HEK293 (cell line): ENCODE measurements around the gene NECAB3.

Source experiments
- HOXC10 ChIP-seq: sonication (generic); formaldehyde crosslinking; IDR thresholded peaks from 2 replicates; pipeline ENCODE4 v1.8.1; 2023; ENCODE audit warnings: mild to moderate bottlenecking, missing genetic modification reagents
- KLF1 ChIP-seq: fragments of 450-650 bp; formaldehyde crosslinking; IDR thresholded peaks from 2 replicates; pipeline ENCODE4 v1.5.1; 2016; ENCODE audit warnings: missing biosample characterization, missing genetic modification characterization
- MYNN ChIP-seq: fragments of 450-650 bp; formaldehyde crosslinking; IDR thresholded peaks from 2 replicates; pipeline ENCODE4 v1.5.1; 2016; ENCODE audit warnings: missing biosample characterization, missing genetic modification characterization, borderline replicate concordance
- OSR2 ChIP-seq: fragments of 450-650 bp; formaldehyde crosslinking; IDR thresholded peaks from 2 replicates; pipeline ENCODE4 v1.5.1; 2016; ENCODE audit warnings: missing biosample characterization, missing genetic modification characterization
- SCRT1 ChIP-seq: fragments of 450-650 bp; formaldehyde crosslinking; IDR thresholded peaks from 2 replicates; pipeline ENCODE4 v1.5.1; 2016; ENCODE audit warnings: missing biosample characterization, missing genetic modification characterization, borderline replicate concordance
- YY1 ChIP-seq: fragments of 450-650 bp; formaldehyde crosslinking; IDR thresholded peaks from 2 replicates; pipeline ENCODE4 v1.5.1; 2018; ENCODE audit warnings: missing biosample characterization, missing genetic modification characterization
- ZBTB20 ChIP-seq: fragments of 450-650 bp; formaldehyde crosslinking; IDR thresholded peaks from 2 replicates; pipeline ENCODE4 v1.5.1; 2016; ENCODE audit warnings: missing biosample characterization, missing genetic modification characterization
- ZBTB48 ChIP-seq: fragments of 450-650 bp; formaldehyde crosslinking; IDR thresholded peaks from 2 replicates; pipeline ENCODE4 v1.5.1; 2016; ENCODE audit warnings: missing biosample characterization, missing genetic modification characterization
- ZBTB8A ChIP-seq: fragments of 450-650 bp; formaldehyde crosslinking; IDR thresholded peaks from 2 replicates; pipeline ENCODE4 v1.5.1; 2016; ENCODE audit warnings: missing biosample characterization, missing genetic modification characterization
- ZNF132 ChIP-seq: fragments of 450-650 bp; formaldehyde crosslinking; IDR thresholded peaks from 2 replicates; pipeline ENCODE4 v1.5.1; 2017; ENCODE audit warnings: missing biosample characterization, missing genetic modification characterization, borderline replicate concordance
- ZNF146 ChIP-seq: fragments of 450-650 bp; formaldehyde crosslinking; IDR thresholded peaks from 2 replicates; pipeline ENCODE4 v1.5.1; 2016; ENCODE audit warnings: missing biosample characterization, missing genetic modification characterization
- ZNF302 ChIP-seq: fragments of 450-650 bp; formaldehyde crosslinking; IDR thresholded peaks from 2 replicates; pipeline ENCODE4 v1.5.1; 2016; ENCODE audit warnings: missing biosample characterization, missing genetic modification characterization, low read depth
- ZNF335 ChIP-seq: fragments of 450-650 bp; formaldehyde crosslinking; conservative IDR thresholded peaks from 2 replicates; pipeline ENCODE4 v1.5.1; 2016; ENCODE audit warnings: missing biosample characterization, missing genetic modification characterization
- ZNF366 ChIP-seq: fragments of 450-650 bp; formaldehyde crosslinking; conservative IDR thresholded peaks from 2 replicates; pipeline ENCODE4 v1.5.1; 2016; ENCODE audit warnings: missing biosample characterization, missing genetic modification characterization
- ZNF530 ChIP-seq: fragments of 450-650 bp; formaldehyde crosslinking; IDR thresholded peaks from 2 replicates; pipeline ENCODE4 v1.5.1; 2016; ENCODE audit warnings: low read depth, missing biosample characterization, missing genetic modification characterization
- ZNF548 ChIP-seq: fragments of 450-650 bp; formaldehyde crosslinking; IDR thresholded peaks from 2 replicates; pipeline ENCODE4 v1.5.1; 2016; ENCODE audit warnings: missing biosample characterization, missing genetic modification characterization
- ZNF610 ChIP-seq: fragments of 450-650 bp; formaldehyde crosslinking; IDR thresholded peaks from 2 replicates; pipeline ENCODE4 v1.5.1; 2016; ENCODE audit warnings: missing biosample characterization, missing genetic modification characterization, borderline replicate concordance
- ZNF623 ChIP-seq: fragments of 450-650 bp; formaldehyde crosslinking; IDR thresholded peaks from 2 replicates; pipeline ENCODE4 v1.5.1; 2016; ENCODE audit warnings: missing biosample characterization, missing genetic modification characterization
- ZNF629 ChIP-seq: fragments of 450-650 bp; formaldehyde crosslinking; IDR thresholded peaks from 2 replicates; pipeline ENCODE4 v1.5.1; 2017; ENCODE audit warnings: missing biosample characterization, missing genetic modification characterization
- TF ChIP-seq, protein P1 (sequence below): fragments of 450-650 bp; formaldehyde crosslinking; IDR thresholded peaks from 2 replicates; pipeline ENCODE4 v1.5.1; 2016; ENCODE audit warnings: missing biosample characterization, missing genetic modification characterization
- TF ChIP-seq, protein P2 (sequence below): fragments of 450-650 bp; formaldehyde crosslinking; IDR thresholded peaks from 2 replicates; pipeline ENCODE4 v1.5.1; 2017; ENCODE audit warnings: missing biosample characterization, missing genetic modification characterization
- TF ChIP-seq, protein P3 (sequence below): fragments of 450-650 bp; formaldehyde crosslinking; IDR thresholded peaks from 2 replicates; pipeline ENCODE4 v1.5.0; 2017; ENCODE audit warnings: missing biosample characterization, missing genetic modification characterization, borderline replicate concordance
- TF ChIP-seq, protein P4 (sequence below): fragments of 450-650 bp; formaldehyde crosslinking; IDR thresholded peaks from 2 replicates; pipeline ENCODE4 v1.5.1; 2016; ENCODE audit warnings: missing biosample characterization, missing genetic modification characterization
- TF ChIP-seq, protein P5 (sequence below): fragments of 450-650 bp; formaldehyde crosslinking; IDR thresholded peaks from 2 replicates; pipeline ENCODE4 v1.5.1; 2017; ENCODE audit warnings: missing biosample characterization, missing genetic modification characterization
- TF ChIP-seq, protein P6 (sequence below): fragments of 450-650 bp; formaldehyde crosslinking; IDR thresholded peaks from 2 replicates; pipeline ENCODE4 v1.5.1; 2017; ENCODE audit warnings: missing biosample characterization, missing genetic modification characterization
- TF ChIP-seq, protein P7 (sequence below): fragments of 450-650 bp; formaldehyde crosslinking; IDR thresholded peaks from 2 replicates; pipeline ENCODE4 v1.5.1; 2016; ENCODE audit warnings: missing biosample characterization, missing genetic modification characterization

Gene NECAB3

DNA sequence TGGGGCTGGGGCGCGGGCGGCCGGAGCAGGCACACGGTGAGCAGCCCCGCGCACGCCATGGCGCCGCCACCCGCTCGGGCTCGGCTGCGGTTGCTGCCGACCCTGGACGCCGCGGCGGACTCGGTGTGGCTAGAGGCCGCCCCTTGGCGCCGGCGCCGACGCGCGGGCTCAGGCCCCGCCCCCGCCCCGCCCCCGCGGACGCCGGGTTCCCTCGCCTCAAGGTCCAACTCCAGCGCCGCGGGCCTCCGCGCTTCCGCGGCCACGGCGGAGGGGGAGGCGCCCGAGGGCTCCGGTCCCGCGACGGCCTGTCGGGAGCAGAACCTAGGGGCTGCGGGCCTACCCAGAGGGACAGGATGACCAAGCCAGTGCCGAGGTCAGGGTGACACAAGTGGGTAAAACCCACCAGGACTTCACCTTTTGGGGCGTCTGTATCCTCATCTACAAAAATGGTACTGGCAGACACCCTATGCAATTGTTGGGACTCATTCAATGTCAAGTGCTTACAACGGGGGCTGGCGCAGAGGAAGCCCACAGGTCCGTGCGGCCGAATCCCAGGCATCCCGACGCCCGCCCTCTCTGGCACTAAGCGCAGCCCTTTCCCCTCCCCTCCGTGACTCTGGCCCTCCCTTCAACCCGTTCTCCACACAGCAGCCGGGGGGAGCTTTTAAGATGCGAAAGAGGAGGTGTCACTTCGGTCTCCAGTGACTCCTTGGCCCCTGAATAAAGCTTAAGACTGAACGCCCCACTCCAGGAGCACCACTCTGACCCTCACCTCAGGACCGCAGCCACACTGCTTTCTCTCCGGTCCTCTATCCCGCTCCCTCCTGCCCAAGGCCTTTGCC is at the start of gene NECAB3 (continued):
- TF ChIP-seq ZNF132 (tag by site-specific recombination) (no peak), ZBTB48 (tag by site-specific recombination) (peak; percentile 32; the same call in 1 of the 2 replicates), HOXC10 (no peak), KLF1 (tag by site-specific recombination) (0 out of 2 replicates have a peak, but pooled peaks have one; percentile 8), OSR2 (0 out of 2 replicates have a peak, but pooled peaks have one; percentile 11), ZNF610 (tag by site-specific recombination) (peak; percentile 35; the same call in 1 of the 2 replicates), ZNF530 (tag by site-specific recombination) (no peak), ZNF623 (tag by site-specific recombination) (no peak), ZNF335 (tag by site-specific recombination) (peak; percentile 97), ZBTB8A (tag by site-specific recombination) (peak; percentile 73), ZNF366 (peak; percentile 86), MYNN (tag by site-specific recombination) (no peak), ZNF146 (no peak), YY1 (peak; percentile 43; the same call in 1 of the 2 replicates), ZNF302 (no peak), ZNF629 (tag by site-specific recombination) (peak; percentile 24; the same call in 1 of the 2 replicates), SCRT1 (no peak), ZBTB20 (no peak), ZNF548 (tag by site-specific recombination) (no peak)
- TF ChIP-seq, protein P1, sequence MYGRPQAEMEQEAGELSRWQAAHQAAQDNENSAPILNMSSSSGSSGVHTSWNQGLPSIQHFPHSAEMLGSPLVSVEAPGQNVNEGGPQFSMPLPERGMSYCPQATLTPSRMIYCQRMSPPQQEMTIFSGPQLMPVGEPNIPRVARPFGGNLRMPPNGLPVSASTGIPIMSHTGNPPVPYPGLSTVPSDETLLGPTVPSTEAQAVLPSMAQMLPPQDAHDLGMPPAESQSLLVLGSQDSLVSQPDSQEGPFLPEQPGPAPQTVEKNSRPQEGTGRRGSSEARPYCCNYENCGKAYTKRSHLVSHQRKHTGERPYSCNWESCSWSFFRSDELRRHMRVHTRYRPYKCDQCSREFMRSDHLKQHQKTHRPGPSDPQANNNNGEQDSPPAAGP (tag by site-specific recombination), result 0 out of 2 replicates have a peak, but pooled peaks have one; percentile 53
- TF ChIP-seq, protein P2, sequence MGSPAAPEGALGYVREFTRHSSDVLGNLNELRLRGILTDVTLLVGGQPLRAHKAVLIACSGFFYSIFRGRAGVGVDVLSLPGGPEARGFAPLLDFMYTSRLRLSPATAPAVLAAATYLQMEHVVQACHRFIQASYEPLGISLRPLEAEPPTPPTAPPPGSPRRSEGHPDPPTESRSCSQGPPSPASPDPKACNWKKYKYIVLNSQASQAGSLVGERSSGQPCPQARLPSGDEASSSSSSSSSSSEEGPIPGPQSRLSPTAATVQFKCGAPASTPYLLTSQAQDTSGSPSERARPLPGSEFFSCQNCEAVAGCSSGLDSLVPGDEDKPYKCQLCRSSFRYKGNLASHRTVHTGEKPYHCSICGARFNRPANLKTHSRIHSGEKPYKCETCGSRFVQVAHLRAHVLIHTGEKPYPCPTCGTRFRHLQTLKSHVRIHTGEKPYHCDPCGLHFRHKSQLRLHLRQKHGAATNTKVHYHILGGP (tag by site-specific recombination), result no peak
- TF ChIP-seq, protein P3, sequence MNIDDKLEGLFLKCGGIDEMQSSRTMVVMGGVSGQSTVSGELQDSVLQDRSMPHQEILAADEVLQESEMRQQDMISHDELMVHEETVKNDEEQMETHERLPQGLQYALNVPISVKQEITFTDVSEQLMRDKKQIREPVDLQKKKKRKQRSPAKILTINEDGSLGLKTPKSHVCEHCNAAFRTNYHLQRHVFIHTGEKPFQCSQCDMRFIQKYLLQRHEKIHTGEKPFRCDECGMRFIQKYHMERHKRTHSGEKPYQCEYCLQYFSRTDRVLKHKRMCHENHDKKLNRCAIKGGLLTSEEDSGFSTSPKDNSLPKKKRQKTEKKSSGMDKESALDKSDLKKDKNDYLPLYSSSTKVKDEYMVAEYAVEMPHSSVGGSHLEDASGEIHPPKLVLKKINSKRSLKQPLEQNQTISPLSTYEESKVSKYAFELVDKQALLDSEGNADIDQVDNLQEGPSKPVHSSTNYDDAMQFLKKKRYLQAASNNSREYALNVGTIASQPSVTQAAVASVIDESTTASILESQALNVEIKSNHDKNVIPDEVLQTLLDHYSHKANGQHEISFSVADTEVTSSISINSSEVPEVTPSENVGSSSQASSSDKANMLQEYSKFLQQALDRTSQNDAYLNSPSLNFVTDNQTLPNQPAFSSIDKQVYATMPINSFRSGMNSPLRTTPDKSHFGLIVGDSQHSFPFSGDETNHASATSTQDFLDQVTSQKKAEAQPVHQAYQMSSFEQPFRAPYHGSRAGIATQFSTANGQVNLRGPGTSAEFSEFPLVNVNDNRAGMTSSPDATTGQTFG (tag by site-specific recombination), result no peak
- TF ChIP-seq, protein P4, sequence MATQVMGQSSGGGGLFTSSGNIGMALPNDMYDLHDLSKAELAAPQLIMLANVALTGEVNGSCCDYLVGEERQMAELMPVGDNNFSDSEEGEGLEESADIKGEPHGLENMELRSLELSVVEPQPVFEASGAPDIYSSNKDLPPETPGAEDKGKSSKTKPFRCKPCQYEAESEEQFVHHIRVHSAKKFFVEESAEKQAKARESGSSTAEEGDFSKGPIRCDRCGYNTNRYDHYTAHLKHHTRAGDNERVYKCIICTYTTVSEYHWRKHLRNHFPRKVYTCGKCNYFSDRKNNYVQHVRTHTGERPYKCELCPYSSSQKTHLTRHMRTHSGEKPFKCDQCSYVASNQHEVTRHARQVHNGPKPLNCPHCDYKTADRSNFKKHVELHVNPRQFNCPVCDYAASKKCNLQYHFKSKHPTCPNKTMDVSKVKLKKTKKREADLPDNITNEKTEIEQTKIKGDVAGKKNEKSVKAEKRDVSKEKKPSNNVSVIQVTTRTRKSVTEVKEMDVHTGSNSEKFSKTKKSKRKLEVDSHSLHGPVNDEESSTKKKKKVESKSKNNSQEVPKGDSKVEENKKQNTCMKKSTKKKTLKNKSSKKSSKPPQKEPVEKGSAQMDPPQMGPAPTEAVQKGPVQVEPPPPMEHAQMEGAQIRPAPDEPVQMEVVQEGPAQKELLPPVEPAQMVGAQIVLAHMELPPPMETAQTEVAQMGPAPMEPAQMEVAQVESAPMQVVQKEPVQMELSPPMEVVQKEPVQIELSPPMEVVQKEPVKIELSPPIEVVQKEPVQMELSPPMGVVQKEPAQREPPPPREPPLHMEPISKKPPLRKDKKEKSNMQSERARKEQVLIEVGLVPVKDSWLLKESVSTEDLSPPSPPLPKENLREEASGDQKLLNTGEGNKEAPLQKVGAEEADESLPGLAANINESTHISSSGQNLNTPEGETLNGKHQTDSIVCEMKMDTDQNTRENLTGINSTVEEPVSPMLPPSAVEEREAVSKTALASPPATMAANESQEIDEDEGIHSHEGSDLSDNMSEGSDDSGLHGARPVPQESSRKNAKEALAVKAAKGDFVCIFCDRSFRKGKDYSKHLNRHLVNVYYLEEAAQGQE (tag by site-specific recombination), result no peak
- TF ChIP-seq, protein P5, sequence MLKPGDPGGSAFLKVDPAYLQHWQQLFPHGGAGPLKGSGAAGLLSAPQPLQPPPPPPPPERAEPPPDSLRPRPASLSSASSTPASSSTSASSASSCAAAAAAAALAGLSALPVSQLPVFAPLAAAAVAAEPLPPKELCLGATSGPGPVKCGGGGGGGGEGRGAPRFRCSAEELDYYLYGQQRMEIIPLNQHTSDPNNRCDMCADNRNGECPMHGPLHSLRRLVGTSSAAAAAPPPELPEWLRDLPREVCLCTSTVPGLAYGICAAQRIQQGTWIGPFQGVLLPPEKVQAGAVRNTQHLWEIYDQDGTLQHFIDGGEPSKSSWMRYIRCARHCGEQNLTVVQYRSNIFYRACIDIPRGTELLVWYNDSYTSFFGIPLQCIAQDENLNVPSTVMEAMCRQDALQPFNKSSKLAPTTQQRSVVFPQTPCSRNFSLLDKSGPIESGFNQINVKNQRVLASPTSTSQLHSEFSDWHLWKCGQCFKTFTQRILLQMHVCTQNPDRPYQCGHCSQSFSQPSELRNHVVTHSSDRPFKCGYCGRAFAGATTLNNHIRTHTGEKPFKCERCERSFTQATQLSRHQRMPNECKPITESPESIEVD (tag by site-specific recombination), result no peak
- TF ChIP-seq, protein P6, sequence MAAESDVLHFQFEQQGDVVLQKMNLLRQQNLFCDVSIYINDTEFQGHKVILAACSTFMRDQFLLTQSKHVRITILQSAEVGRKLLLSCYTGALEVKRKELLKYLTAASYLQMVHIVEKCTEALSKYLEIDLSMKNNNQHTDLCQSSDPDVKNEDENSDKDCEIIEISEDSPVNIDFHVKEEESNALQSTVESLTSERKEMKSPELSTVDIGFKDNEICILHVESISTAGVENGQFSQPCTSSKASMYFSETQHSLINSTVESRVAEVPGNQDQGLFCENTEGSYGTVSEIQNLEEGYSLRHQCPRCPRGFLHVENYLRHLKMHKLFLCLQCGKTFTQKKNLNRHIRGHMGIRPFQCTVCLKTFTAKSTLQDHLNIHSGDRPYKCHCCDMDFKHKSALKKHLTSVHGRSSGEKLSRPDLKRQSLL (tag by site-specific recombination), result peak; percentile 95
- TF ChIP-seq, protein P7, sequence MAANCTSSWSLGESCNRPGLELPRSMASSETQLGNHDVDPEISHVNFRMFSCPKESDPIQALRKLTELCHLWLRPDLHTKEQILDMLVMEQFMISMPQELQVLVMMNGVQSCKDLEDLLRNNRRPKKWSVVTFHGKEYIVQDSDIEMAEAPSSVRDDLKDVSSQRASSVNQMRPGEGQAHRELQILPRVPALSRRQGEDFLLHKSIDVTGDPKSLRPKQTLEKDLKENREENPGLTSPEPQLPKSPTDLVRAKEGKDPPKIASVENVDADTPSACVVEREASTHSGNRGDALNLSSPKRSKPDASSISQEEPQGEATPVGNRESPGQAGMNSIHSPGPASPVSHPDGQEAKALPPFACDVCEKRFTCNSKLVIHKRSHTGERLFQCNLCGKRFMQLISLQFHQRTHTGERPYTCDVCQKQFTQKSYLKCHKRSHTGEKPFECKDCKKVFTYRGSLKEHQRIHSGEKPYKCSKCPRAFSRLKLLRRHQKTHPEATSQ (tag by site-specific recombination), result no peak
